ENCODE results near the gene SPDYE3. TPM values are rescaled to one million over a fixed set of nuclear protein-coding genes. Genes with fewer than 3 reads are reported as not detected.
"Not testable (repeated sequence)": the region's sequence is repeated elsewhere in the genome, so short reads cannot be mapped to it uniquely, and the experiment has no call there.

The SPDYE3 gene
- polyA plus RNA-seq, 1 donor = 3.5 TPM

GRCh38 chr7:100349757-100350156, 42.3 kb downstream of the SPDYE3 start:
- H3K36me3 ChIP-seq (ENCODE audit: control insufficient read depth, insufficient read depth, low read length) = peaks cover 73% of the 10 kb centered on the region
- WGBS (ENCODE audit: insufficient coverage, low lambda C conversion rate) = no CpG with 5 or more reads among the region's 6 CpGs

GRCh38 chr7:100351657-100352058, 44.2 kb downstream of the SPDYE3 start:
- Histone ChIP-seq H3K27me3 (ENCODE audit: control insufficient read depth, insufficient read depth, low read length) (no peaks in the 10 kb centered on the region), H3K9me3 (ENCODE audit: control insufficient read depth, low read depth, low read length) (no peaks in the 10 kb centered on the region), H3K4me1 (ENCODE audit: control insufficient read depth, insufficient read depth, low read length) (no peaks in the 10 kb centered on the region), H3K27ac (ENCODE audit: low read length) (no peak overlapping the region), H3K36me3 (ENCODE audit: control insufficient read depth, insufficient read depth, low read length) (peaks cover 84% of the 10 kb centered on the region), H3K4me3 (ENCODE audit: low read length) (no peak overlapping the region)
- no CpG with 5 or more reads among the region's 6 CpGs for WGBS (ENCODE audit: insufficient coverage, low lambda C conversion rate)
- DNase-seq = no peak

More at GRCh38 chr7:100349757-100350156, 42.3 kb downstream of the SPDYE3 start:
- Histone ChIP-seq H3K27ac (ENCODE audit: low read length) (no peak overlapping the region), H3K4me1 (ENCODE audit: control insufficient read depth, insufficient read depth, low read length) (peaks cover under 1% of the 10 kb centered on the region), H3K9me3 (ENCODE audit: control insufficient read depth, low read depth, low read length) (no peaks in the 10 kb centered on the region), H3K27me3 (ENCODE audit: control insufficient read depth, insufficient read depth, low read length) (no peaks in the 10 kb centered on the region), H3K4me3 (ENCODE audit: low read length) (no peak overlapping the region)
- DNase-seq = no peak

DNA sequence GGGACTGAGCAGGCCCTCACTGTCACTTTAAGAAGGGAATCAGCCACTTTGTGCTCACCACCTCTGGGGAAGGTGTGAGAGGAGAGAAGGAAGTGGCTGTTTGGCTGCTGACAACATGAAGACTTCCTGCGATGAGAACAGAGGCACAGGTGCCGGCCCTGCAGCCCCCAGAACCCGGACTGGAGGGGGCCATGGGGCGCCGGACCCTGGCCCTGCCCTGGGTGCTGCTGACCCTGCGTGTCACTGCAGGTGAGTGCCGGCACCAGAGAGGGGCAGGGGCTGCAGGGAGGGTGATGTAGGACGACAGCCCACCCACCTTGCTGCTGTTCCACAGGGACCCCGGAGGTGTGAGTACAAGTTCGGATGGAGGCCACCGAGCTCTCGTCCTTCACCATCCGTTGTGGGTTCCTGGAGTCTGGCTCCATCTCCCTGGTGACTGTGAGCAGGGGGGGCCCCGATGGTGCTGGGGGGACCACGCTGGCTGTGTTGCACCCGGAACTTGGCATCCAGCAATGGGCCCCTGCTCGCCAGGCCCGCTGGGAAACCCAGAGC, 44.8 kb downstream of the SPDYE3 start:
- not testable (repeated sequence) for H3K4me1 ChIP-seq (ENCODE audit: control insufficient read depth, insufficient read depth, low read length); DNase-seq; H3K27ac ChIP-seq (ENCODE audit: low read length); H3K9me3 ChIP-seq (ENCODE audit: control insufficient read depth, low read depth, low read length); H3K4me3 ChIP-seq (ENCODE audit: low read length); H3K27me3 ChIP-seq (ENCODE audit: control insufficient read depth, insufficient read depth, low read length)
- 100% methylated on average over 1 of the region's 18 CpGs for WGBS (ENCODE audit: insufficient coverage, low lambda C conversion rate)
- peaks cover 84% of the 10 kb centered on the region for H3K36me3 ChIP-seq (ENCODE audit: control insufficient read depth, insufficient read depth, low read length)

- no peaks in the 10 kb centered on the region for H3K9me3 ChIP-seq (ENCODE audit: control insufficient read depth, low read depth, low read length)
- WGBS (ENCODE audit: insufficient coverage, low lambda C conversion rate) = 100% methylated on average over 1 of the region's 16 CpGs
- H3K4me1 ChIP-seq (ENCODE audit: control insufficient read depth, insufficient read depth, low read length) = no peaks in the 10 kb centered on the region
- peaks cover 80% of the 10 kb centered on the region for H3K36me3 ChIP-seq (ENCODE audit: control insufficient read depth, insufficient read depth, low read length)
- H3K27me3 ChIP-seq (ENCODE audit: control insufficient read depth, insufficient read depth, low read length) = no peaks in the 10 kb centered on the region
- no peak for DNase-seq
- H3K4me3 ChIP-seq (ENCODE audit: low read length) = no peak overlapping the region
- H3K27ac ChIP-seq (ENCODE audit: low read length) = no peak overlapping the region
Measured at GRCh38 chr7:100352984-100353684, 45.6 kb downstream of the SPDYE3 start.

DNA sequence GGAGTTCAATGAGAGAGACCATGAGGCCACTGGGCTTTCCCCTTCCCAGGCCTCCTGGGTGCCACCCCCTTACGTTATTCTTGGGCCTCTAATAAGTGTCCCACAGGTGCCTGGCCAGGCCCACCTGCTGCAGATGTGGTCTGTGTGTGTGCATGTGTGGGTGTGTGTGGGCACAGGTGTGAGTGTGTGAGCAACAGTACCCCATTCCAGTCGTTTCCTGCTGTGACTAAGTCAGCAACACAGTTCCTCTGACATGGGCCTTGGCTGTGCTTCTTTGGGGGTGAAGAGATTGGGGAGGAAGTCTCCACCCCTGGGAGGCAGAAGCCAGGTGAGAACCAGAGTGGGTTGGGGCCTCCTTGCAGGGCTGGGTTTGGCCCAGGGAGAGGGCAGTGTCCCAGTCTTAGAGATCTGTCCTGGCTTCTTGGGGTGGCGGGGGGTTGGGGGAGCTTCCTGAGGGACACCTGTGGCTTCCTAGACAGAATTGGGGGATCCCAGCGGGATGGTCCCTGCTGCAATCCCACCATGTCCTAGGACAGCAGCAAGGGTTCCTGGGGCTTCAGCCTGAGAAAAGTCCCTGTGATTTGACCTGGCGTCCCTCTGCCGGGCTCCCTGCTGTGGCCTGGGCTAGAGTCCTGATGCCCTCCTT, 46.3 kb downstream of the SPDYE3 start:
- WGBS (ENCODE audit: insufficient coverage, low lambda C conversion rate) = no CpG with 5 or more reads among the region's 6 CpGs
- Histone ChIP-seq H3K9me3 (ENCODE audit: control insufficient read depth, low read depth, low read length) (no peaks in the 10 kb centered on the region), H3K27ac (ENCODE audit: low read length) (no peak overlapping the region)

DNA sequence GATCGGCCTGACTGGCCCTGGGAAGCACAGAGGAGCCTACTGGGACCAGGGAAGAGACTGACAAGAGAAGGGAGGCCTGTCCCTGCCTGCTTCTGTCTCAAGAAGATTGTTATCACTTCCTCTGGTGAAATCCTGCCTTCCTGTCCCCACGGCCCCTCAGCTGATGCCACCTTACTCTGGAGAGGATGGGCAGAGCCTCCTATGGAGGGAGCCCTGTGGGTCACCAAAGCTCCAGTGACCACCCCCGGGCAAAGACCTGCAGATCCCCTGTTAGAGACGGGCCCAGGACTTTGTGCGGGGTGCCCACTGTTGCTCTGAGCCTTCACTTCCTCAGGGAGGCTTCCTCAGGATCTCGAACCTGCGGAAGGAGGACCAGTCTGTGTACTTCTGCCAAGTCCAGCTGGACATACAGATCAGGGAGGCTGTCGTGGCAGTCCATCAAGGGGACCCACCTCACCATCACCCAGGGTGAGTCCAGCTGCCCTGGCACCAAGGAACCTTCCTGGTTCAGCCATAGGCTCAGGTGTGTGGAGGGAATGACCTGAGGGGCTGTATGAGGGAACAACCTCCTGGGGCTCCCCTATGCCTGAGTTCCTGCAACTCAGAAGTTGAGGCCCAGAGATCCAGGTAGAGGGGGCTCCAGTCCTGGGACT, 49.0 kb downstream of the SPDYE3 start:
- no peak overlapping the region for H3K4me3 ChIP-seq (ENCODE audit: low read length)
- DNase-seq = no peak
- no peaks in the 10 kb centered on the region for H3K4me1 ChIP-seq (ENCODE audit: control insufficient read depth, insufficient read depth, low read length)
- peaks cover 85% of the 10 kb centered on the region for H3K36me3 ChIP-seq (ENCODE audit: control insufficient read depth, insufficient read depth, low read length)
- no peaks in the 10 kb centered on the region for H3K27me3 ChIP-seq (ENCODE audit: control insufficient read depth, insufficient read depth, low read length)
- H3K9me3 ChIP-seq (ENCODE audit: control insufficient read depth, low read depth, low read length) = no peaks in the 10 kb centered on the region
- no CpG with 5 or more reads among the region's 8 CpGs for WGBS (ENCODE audit: insufficient coverage, low lambda C conversion rate)
- H3K27ac ChIP-seq (ENCODE audit: low read length) = no peak overlapping the region

More for the DNA sequence above, 46.3 kb downstream of the SPDYE3 start:
- Histone ChIP-seq H3K4me3 (ENCODE audit: low read length) (no peak overlapping the region), H3K27me3 (ENCODE audit: control insufficient read depth, insufficient read depth, low read length) (no peaks in the 10 kb centered on the region), H3K36me3 (ENCODE audit: control insufficient read depth, insufficient read depth, low read length) (peaks cover 84% of the 10 kb centered on the region), H3K4me1 (ENCODE audit: control insufficient read depth, insufficient read depth, low read length) (no peaks in the 10 kb centered on the region)
- DNase-seq = no peak

- no peak for DNase-seq
- Histone ChIP-seq H3K4me1 (ENCODE audit: control insufficient read depth, insufficient read depth, low read length) (no peaks in the 10 kb centered on the region), H3K27me3 (ENCODE audit: control insufficient read depth, insufficient read depth, low read length) (no peaks in the 10 kb centered on the region), H3K9me3 (ENCODE audit: control insufficient read depth, low read depth, low read length) (no peaks in the 10 kb centered on the region), H3K36me3 (ENCODE audit: control insufficient read depth, insufficient read depth, low read length) (peaks cover 85% of the 10 kb centered on the region), H3K27ac (ENCODE audit: low read length) (no peak overlapping the region), H3K4me3 (ENCODE audit: low read length) (no peak overlapping the region)
- no CpG with 5 or more reads among the region's 6 CpGs for WGBS (ENCODE audit: insufficient coverage, low lambda C conversion rate)
Measured at GRCh38 chr7:100357131-100357561, 49.6 kb downstream of the SPDYE3 start.

- H3K36me3 ChIP-seq (ENCODE audit: control insufficient read depth, insufficient read depth, low read length) = peaks cover 84% of the 10 kb centered on the region
- no peaks in the 10 kb centered on the region for H3K27me3 ChIP-seq (ENCODE audit: control insufficient read depth, insufficient read depth, low read length)
- WGBS (ENCODE audit: insufficient coverage, low lambda C conversion rate) = no CpG with 5 or more reads among the region's 11 CpGs
- no peaks in the 10 kb centered on the region for H3K4me1 ChIP-seq (ENCODE audit: control insufficient read depth, insufficient read depth, low read length)
- DNase-seq = no peak
- H3K4me3 ChIP-seq (ENCODE audit: low read length) = no peak within 1 kb of the TSS
- no peak within 1 kb of the TSS for H3K27ac ChIP-seq (ENCODE audit: low read length)
- H3K9me3 ChIP-seq (ENCODE audit: control insufficient read depth, low read depth, low read length) = no peaks in the 10 kb centered on the region
Measured at GRCh38 chr7:100358027-100358856, 50.7 kb downstream of the SPDYE3 start, which contains the start of gene PILRB. Gene PILRB, plus strand, starts transcription at chr7:100358117. Its CDS starts 186 bp downstream, at chr7:100358303.

- no peaks in the 10 kb centered on the region for H3K4me1 ChIP-seq (ENCODE audit: control insufficient read depth, insufficient read depth, low read length)
- no peaks in the 10 kb centered on the region for H3K9me3 ChIP-seq (ENCODE audit: control insufficient read depth, low read depth, low read length)
- WGBS (ENCODE audit: insufficient coverage, low lambda C conversion rate) = no CpG with 5 or more reads among the region's 8 CpGs
- H3K36me3 ChIP-seq (ENCODE audit: control insufficient read depth, insufficient read depth, low read length) = peaks cover 81% of the 10 kb centered on the region
- no peaks in the 10 kb centered on the region for H3K27me3 ChIP-seq (ENCODE audit: control insufficient read depth, insufficient read depth, low read length)
- no peak for DNase-seq
- no peak overlapping the region for H3K4me3 ChIP-seq (ENCODE audit: low read length)
- no peak overlapping the region for H3K27ac ChIP-seq (ENCODE audit: low read length)
Measured at GRCh38 chr7:100358857-100359212, 51.3 kb downstream of the SPDYE3 start.
